Activated T-helper 1 cell treated with anti-CD3 and anti-CD28 coated beads, Interleukin-12 subunit alpha, Interleukin-12 subunit beta, Interleukin-2, Interleukin-4 antibody, amounts not matched to agents 30 ng/mL and 10 ng/mL and 1 ng/mL, durations not matched to agents 14 hours and 24 hours and 36 hours (primary cell): ENCODE data around the gene HOXC6. TPM values are rescaled to one million over a fixed set of nuclear protein-coding genes. Genes with fewer than 3 reads are reported as not detected.

Experiments
- DNase-seq: peaks from one replicate; pipeline ENCODE4 v3.0.0; 2021; ENCODE audit warnings: low spot score
- H3K27ac Mint-ChIP-seq: one replicate; pipeline ENCODE4 v1.8.0; 2021; ENCODE audit warnings: mild to moderate bottlenecking, mixed read lengths
- H3K27me3 Mint-ChIP-seq: one replicate; pipeline ENCODE4 v1.8.0; 2022; ENCODE audit warnings: mild to moderate bottlenecking, moderate library complexity, mixed read lengths; ENCODE audit not compliant: insufficient read depth
- H3K36me3 Mint-ChIP-seq: one replicate; pipeline ENCODE4 v1.8.0; 2021; ENCODE audit warnings: low read depth, mixed read lengths
- H3K4me1 Mint-ChIP-seq: one replicate; pipeline ENCODE4 v1.8.0; 2021; ENCODE audit warnings: low read depth, mixed read lengths
- H3K4me3 Mint-ChIP-seq: one replicate; pipeline ENCODE4 v1.8.0; 2021; ENCODE audit warnings: mild to moderate bottlenecking, moderate library complexity, mixed read lengths
- H3K9me3 Mint-ChIP-seq: one replicate; pipeline ENCODE4 v1.8.0; 2021; ENCODE audit warnings: mixed read lengths
- intact Hi-C: fragments of 100-400 bp; cut with micrococcal nuclease; formaldehyde crosslinking; loops from one replicate; pipeline ENCODE4 v1.15.1; 2024
- total RNA-seq: library from RNA; stranded (reverse); gene quantifications from 2 replicates; pipeline ENCODE4 v1.2.3, GENCODE V29; 2022

HOXC6 gene
- total RNA-seq, 1 donor from 2014 or later = not detected

DNA sequence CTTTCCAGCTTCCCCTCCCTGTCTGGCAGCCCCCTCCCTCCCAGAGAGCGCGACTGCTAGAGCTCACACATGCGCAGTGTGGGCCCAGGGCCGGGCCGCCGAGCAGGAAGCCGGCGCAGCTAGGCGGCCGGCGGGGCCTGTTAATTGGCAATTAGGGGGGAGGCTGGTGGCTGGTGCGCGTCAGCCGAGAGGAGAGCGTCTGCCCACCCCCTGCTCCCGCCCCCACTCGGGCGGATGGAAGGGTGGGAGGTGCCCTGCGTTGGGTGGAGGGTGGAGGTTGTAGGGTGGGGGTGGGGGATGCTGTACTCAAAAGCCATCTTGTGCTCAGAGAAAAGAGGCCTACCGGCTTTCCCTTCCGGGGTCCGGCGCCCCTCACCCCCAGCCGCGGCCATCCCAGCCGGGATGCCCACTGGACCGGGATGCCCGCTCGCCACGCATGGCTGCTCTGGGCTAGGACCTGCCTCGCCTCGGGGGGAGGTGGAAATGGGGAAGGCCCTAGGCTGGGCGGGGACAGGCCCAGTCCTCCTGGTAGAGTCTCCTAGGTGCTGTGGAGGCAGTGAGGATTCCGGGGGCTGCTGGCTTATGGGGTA, 10.3 kb upstream of the HOXC6 start:
- H3K27ac Mint-ChIP-seq = peak overlapping the region; percentile 67

GRCh38 chr12:54018468-54018984, 9.7 kb upstream of the HOXC6 start:
- Mint-ChIP-seq H3K27me3 (peaks cover 71% of the 10 kb centered on the region), H3K36me3 (no peaks in the 10 kb centered on the region), H3K27ac (no peak overlapping the region), H3K9me3 (no peaks in the 10 kb centered on the region), H3K4me3 (peak overlapping the region; percentile 82), H3K4me1 (peaks cover 21% of the 10 kb centered on the region)
- intact Hi-C loops = loop anchor here (2.0 kb wide), 1 partner anchor 14 kb away; the partner anchor contains the start of gene HOXC5
- DNase-seq = no peak

More for the DNA sequence above, 10.3 kb upstream of the HOXC6 start:
- no peaks in the 10 kb centered on the region for H3K9me3 Mint-ChIP-seq
- H3K27me3 Mint-ChIP-seq = peaks cover 71% of the 10 kb centered on the region
- intact Hi-C loops = loop anchor here (1.0 to 2.0 kb wide), 3 partner anchors 8 to 15 kb away; partner anchors contain the start of gene HOXC5
- peak overlapping the region; percentile 82 for H3K4me3 Mint-ChIP-seq
- DNase-seq = peak; percentile 62
- H3K4me1 Mint-ChIP-seq = peaks cover 21% of the 10 kb centered on the region
- H3K36me3 Mint-ChIP-seq = no peaks in the 10 kb centered on the region

DNA sequence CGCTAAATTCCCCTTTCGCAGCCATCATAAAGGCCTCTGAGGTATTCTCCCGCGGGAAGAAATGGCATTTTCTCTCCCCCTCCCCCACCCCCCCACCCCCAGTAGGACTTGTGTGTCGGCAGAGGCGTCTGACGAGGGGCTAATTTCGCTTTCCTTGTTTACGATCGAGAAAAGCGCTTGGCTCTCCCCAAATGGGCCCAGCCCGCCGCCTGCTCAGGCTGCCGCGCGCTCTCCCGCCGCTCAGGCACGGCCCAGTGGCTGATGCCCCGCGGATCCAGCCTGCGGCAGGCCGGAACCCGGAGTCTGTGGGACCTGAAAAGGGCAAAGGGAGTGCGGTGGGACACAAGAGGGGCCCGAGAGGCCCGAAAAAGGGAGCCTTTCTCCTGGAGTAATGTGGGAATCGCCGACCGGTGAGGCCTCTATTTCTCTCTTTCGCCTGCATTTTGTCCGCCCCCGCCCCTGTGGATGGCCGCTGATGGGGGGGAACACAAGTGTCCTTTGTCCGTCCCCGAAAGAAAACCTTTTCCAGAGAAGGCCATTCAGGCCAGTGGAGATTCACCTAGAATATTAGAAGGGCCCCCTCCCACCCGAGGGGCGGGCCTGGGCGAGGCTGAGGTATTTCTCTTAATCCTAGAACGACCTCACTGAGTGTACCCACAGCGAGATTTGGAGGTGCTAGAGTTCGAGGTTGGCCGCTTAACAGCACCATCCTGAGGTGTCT, 9.0 kb upstream of the HOXC6 start:
- Mint-ChIP-seq H3K4me1 (peaks cover 21% of the 10 kb centered on the region), H3K9me3 (no peaks in the 10 kb centered on the region), H3K27ac (no peak overlapping the region), H3K36me3 (no peaks in the 10 kb centered on the region), H3K4me3 (no peak overlapping the region), H3K27me3 (peaks cover 71% of the 10 kb centered on the region)
- DNase-seq = no peak
- intact Hi-C loops = loop anchor here (2.0 kb wide), 1 partner anchor 14 kb away; the partner anchor contains the start of gene HOXC5

DNA sequence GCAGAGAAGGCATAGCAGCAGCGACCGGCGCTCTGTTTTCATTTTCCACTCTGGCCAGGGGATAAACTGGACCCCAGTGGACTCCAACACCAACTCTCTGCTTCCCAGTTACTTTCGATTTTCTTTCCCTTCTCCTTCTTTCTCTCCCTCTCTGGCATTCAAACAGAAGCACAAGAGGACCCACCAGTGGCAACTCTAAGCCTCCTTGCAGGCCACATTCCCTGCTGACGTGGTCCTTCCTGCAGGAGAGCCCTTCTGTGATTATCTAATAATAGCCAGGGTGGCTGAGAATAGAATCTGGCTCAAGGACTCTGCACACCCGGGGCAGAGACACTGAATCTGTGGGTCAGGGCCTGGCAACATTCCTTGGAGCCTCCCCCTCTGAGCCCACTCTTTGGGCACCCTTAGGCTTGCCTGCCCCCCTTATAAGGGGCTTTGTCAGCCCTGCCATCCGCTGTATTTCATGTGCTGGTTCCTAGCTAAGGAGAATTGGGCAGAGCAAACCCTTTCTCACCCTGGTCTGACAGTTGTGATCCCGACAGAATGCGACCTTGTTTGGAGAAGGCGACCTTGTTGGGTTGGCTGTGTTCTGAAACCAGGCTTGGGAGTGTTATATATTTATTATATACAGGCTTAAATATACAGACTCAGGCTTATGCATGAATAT, 8.2 kb upstream of the HOXC6 start:
- Mint-ChIP-seq H3K27ac (peak overlapping the region; percentile 55), H3K9me3 (no peaks in the 10 kb centered on the region), H3K4me1 (peaks cover 16% of the 10 kb centered on the region), H3K27me3 (peaks cover 70% of the 10 kb centered on the region), H3K36me3 (no peaks in the 10 kb centered on the region), H3K4me3 (peak overlapping the region; percentile 43)
- no peak for DNase-seq
- intact Hi-C loops = loop anchor here (2.0 kb wide), 1 partner anchor 13 kb away; the partner anchor contains the start of gene HOXC5

DNA sequence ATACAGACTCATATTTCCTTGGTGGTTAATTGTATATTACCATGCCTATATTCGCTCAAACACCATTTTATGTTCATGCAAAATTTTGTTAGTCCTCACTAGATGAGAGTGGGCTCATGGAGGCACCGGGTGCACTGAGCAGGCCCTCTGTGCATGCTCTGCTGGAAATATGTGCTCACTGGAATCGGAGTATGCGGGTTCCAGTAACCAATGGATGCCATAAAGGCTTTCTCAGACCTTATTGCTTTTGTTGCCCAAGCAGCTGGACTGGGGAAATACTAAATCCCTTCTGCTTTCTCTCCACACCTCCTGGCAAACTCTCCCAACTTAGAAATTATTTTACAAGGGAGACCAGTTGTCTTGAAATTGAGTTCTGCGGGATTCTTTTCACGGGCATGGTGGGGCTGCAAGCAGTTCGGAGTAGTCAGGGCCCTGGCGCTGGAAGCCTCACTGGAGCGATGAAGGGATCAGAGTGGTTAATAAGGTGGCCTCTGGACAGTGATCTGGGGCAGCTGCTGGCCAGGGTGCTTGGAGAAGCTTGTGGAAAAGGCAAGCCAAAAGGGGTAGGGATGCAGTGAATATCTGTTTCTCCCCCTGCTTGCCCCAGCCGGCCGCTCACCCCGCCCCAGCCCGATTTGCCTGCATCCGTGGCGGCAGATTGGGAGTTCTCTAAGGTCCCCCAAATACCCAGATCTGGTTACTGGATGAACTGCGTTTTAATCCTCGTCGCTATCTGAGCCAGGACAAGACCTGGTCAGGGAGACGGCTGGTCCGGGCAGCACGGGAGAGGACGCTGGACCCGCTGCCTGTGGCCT, 7.4 kb upstream of the HOXC6 start:
- no peak for DNase-seq
- H3K9me3 Mint-ChIP-seq = no peaks in the 10 kb centered on the region
- no peak overlapping the region for H3K27ac Mint-ChIP-seq
- peaks cover 70% of the 10 kb centered on the region for H3K27me3 Mint-ChIP-seq
- intact Hi-C loops = no loop called here
- H3K4me3 Mint-ChIP-seq = no peak overlapping the region
- H3K4me1 Mint-ChIP-seq = peaks cover 15% of the 10 kb centered on the region
- no peaks in the 10 kb centered on the region for H3K36me3 Mint-ChIP-seq

DNA sequence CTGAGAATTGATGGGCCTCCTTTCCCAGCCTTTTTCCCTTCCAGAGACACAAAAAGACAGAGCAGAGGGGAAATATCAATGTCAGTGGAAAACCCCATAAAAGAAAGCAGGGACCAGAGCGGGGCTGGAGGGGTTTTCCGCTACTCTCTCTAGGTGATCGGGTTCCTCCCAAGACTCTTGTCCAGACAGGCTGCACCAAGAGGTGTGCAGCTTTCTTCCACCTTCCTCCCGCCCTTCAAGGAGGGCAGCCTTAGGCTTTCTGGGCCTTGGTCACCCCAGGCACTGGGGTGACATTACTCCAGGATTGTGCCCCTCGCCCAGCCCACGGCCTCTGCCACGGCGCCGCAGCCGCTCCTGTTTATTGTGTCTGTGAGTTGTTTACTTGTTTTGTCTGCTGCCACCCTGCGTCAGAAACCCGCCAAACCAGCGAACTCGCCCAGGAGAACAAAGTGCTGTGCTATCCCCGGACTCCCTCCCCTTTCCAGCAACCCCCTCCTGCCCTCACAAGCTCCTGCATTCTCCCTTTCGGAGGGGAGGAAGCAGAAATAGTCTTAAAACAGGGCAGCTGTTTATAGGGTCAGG, 6.7 kb upstream of the HOXC6 start:
- intact Hi-C loops = no loop called here
- Mint-ChIP-seq H3K4me1 (peaks cover 15% of the 10 kb centered on the region), H3K27me3 (peaks cover 72% of the 10 kb centered on the region), H3K27ac (no peak overlapping the region), H3K9me3 (no peaks in the 10 kb centered on the region), H3K36me3 (no peaks in the 10 kb centered on the region), H3K4me3 (no peak overlapping the region)
- DNase-seq = no peak

DNA sequence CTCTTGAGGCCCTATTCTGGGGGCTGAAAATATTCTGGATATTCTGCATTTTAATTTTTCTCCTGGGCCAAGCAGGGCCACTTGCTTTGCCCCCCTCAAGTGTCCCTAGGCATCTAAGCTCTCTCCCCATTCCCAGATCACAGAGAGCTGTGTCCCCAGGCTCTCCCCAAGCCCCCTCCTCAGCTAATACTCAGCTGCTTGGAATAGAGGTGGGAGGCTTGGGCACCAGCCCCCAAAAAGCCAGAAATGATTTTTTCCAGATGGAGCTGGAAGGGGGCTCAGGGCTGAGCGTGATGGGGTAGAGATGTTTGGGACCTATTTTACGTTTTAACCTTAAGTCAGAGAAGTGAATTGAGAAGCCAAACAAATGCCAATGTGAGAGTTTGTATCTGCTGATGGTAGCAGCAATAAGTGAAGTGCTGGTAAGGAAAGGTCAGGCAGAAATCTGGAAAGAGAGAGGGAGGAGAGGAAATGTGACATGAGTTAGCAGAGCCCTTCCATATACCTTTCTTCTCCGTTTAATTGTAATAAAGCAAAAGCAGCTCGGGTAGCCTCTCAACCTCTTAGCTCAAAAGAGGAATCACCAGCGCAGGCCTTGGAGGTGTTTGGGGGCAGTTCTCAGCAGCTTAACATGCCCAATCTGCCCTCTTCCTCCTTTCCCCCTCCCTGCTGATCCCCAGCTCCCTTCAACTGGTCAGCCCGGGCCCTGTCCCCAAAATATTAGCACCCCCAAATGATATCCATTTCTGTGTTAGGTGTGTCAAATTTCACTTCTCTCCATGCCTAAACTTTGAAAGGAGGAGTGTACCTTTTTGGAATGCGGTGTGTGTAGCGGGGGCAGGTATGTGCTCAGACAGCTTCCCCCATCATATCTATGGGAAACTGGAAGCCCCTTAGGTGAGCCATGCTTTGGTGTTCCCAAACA, 5.0 kb upstream of the HOXC6 start:
- Mint-ChIP-seq H3K27ac (no peak overlapping the region), H3K36me3 (no peaks in the 10 kb centered on the region), H3K4me1 (peaks cover 11% of the 10 kb centered on the region), H3K9me3 (no peaks in the 10 kb centered on the region), H3K4me3 (no peak overlapping the region), H3K27me3 (peaks cover 80% of the 10 kb centered on the region)
- no peak for DNase-seq
- intact Hi-C loops = no loop called here

DNA sequence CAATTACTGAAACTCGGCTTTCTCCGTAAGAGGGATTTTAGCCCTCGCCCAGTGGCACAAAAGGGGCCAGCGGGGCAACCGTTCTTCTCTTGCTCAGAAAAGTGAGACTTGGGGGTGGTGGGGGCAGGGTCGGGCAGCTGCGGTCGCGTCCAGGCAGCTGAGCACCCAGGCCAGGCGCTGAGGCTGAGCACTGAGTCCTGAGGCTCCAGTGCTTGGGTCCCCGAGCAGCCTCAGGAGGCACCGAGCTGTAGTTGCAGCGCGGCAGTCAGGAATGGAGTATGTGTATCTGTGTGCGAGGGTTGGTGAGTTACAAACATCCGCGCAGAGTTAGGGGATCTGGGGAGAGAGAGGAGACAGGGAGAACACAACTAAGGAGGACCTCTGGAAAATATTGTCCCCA, 4.1 kb upstream of the HOXC6 start:
- Mint-ChIP-seq H3K4me1 (peaks cover 15% of the 10 kb centered on the region), H3K36me3 (no peaks in the 10 kb centered on the region), H3K9me3 (no peaks in the 10 kb centered on the region), H3K4me3 (no peak overlapping the region), H3K27ac (no peak overlapping the region), H3K27me3 (peaks cover 87% of the 10 kb centered on the region)
- DNase-seq = no peak
- intact Hi-C loops = no loop called here

- H3K27ac Mint-ChIP-seq = no peak overlapping the region
- no peak for DNase-seq
- H3K4me1 Mint-ChIP-seq = peaks cover 15% of the 10 kb centered on the region
- no peak overlapping the region for H3K4me3 Mint-ChIP-seq
- intact Hi-C loops = no loop called here
- H3K27me3 Mint-ChIP-seq = peaks cover 87% of the 10 kb centered on the region
- no peaks in the 10 kb centered on the region for H3K9me3 Mint-ChIP-seq
- H3K36me3 Mint-ChIP-seq = no peaks in the 10 kb centered on the region
Measured at GRCh38 chr12:54024581-54025305, 3.5 kb upstream of the HOXC6 start.

- no peak overlapping the region for H3K4me3 Mint-ChIP-seq
- intact Hi-C loops = loop anchor here (1.0 kb wide), 1 partner anchor 8 kb away; no protein-coding TSS in a partner anchor
- H3K27me3 Mint-ChIP-seq = peaks cover 86% of the 10 kb centered on the region
- no peaks in the 10 kb centered on the region for H3K36me3 Mint-ChIP-seq
- H3K4me1 Mint-ChIP-seq = peaks cover 15% of the 10 kb centered on the region
- H3K9me3 Mint-ChIP-seq = no peaks in the 10 kb centered on the region
- H3K27ac Mint-ChIP-seq = no peak overlapping the region
- DNase-seq = no peak
Measured at GRCh38 chr12:54025499-54026405, 2.5 kb upstream of the HOXC6 start.
